HG03378 (cell line): Measurements from ENCODE around the gene ADORA1.

Source experiments
- ATAC-seq: cut with Tn5 transposase; IDR thresholded peaks from one replicate; pipeline ENCODE4 v1.9.1; 2021; ENCODE audit warnings: mild to moderate bottlenecking, moderate library complexity; ENCODE audit not compliant: unreplicated experiment

The ADORA1 gene

DNA sequence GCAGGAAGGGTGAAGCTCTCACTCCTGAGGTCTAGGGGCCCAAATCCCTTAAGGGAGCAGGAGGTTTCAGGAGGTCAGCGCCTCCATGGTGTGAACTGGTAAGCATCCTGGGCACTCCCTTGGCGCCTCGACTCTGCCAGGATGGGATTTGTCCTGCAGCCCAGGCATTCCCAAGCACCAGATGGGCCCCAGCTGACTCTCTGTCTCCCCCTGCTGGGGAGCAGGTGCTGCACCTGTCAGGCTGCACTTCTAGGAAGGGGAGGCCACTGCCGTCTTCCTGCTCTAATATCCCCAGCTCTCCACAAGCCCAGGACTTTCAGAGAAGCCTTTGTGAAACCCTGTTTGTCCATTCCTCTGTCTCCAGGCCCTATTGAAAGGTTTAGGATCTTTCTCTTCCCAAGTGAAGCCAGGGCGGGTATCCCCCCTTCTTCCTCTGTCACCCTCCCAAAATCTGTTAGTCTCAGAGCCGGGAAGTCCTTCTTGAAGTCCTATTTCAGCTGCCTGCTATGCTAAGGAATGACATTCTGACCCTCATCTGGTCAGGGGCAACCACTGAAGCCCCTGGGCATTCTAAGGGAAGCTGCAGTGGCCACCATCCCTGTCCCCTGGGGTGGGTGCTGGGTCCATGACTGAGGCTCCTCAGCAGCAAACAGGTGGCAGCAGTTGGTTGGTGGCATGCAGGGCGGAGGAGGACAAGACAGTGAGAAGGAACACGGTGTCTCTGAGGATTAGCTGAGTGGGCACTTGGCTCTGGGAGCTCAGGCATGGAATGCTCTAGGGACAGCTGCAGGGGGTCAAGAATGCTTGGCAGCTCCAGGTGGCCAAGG, 44.9 kb downstream of the ADORA1 start:
- ATAC-seq: no peak

DNA sequence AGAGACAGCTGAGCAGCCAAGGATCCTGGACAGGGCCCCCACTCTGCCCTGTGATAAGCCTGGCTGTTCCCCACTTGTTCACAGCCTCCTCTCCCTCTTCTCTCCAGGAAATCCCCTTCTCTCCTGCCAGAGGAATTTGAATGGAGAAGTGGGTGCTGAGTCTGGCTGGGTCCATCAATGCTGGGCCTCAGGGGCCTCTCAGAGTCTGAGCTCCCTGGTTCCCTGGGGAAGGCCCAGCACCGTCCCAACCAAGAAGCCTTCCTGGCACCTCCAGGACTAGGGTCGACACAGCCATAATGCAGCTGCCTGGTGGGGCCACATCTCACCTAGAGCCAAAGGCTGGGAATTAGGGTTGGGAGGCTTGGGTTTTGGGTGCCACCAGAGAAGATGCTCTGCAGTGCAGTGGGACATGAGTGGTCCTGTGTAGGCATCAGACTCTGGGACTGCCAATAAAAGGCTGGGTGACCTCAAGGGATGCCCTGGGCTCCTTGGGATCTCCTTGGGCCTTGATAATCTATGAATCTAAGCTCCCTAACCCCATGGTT, 45.6 kb downstream of the ADORA1 start:
- ATAC-seq: no peak

- ATAC-seq: peak; percentile 93
Measured at GRCh38 chr1:203173566-203173965, 46.0 kb downstream of the ADORA1 start.

- no peak for ATAC-seq
Measured at GRCh38 chr1:203174324-203174985, 46.9 kb downstream of the ADORA1 start.

DNA sequence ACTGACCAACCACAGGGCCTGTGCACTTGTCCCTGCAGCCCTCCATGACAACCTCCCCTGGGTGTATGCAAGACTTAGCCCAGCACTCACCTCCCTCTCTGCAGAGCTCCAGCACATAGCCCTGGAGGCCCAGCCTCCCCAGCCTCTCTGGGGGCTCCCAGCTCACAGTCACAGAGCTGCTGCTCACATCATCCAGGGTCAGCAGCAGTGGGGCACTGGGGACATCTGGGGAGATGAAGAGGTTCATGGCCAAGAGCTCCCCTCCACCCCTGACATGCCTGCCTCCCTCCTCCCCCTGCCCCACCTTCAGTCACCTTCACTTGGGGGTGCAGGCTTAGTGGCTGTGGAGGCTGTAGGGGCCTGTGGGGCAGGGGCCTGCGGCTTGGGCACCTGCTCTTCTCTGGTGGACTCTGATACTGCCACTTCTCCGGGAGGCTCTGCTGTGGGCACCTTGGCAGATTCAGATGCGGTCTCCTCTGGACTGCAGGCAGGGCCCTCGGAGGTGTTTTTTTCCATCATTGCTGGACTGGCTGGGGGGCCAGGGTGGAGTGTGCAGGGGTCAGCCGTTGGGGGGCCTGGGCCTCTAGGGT, 47.8 kb downstream of the ADORA1 start, which contains the start of gene MYBPH:
MYBPH (minus strand) TSS at position 590 of the 590 bp plus-strand sequence; CDS start at position 519, 71 bp downstream.
- no peak for ATAC-seq

GRCh38 chr1:203175827-203176241, 48.3 kb downstream of the ADORA1 start:
- ATAC-seq: no peak

DNA sequence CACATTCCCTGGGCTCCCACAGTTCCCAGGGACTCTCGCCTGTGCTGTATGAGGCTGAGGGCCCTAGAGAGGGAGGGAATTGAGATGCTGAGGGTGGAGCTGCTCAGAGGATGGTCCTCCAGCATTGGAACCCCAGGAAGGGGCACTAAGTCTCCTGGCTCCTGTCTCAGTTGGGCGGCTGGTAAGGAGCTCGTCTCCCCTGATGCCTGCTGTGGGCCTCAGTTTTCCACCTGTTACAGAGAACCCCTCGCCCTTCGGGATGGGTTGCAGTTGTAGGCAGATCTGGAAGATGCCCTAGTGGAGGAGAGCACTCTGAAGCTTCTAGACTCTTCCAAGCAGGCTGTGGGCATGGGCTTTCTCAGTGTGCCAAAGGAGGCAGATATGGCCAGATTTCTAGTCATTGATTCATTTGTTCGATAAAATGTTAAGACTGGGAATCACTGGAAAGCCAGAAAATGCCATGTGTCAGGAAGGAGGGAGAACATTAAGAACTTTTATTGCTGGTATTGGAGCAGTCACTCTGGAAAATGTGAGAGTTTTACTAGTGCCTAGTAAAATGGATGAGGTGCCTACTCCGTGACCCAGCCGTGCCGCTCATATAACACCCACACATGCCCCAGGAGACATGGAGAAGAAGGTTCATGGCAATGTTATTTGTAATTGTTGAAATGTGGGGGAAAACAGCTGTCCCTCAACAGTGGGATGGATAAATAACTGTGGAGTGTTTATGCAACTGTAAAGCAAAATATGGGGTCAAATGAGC, 48.9 kb downstream of the ADORA1 start:
- ATAC-seq: no peak

DNA sequence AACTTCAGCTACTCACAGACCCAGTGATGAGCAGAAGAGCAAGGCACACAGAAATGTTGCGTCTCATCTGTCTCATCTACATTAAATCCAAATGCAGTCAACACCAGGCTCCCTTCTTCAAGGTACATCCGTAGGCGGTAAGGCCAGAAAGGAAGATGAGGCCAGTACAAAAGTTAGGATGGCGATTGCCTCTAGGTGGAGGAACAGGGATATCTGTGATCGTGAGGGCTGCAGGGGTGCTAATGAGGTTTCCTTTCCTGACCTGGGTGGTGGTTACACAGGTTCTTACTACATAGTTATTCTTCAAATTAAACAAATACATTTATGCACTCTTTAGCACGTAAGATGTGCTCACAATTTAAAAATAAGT, 49.5 kb downstream of the ADORA1 start:
- no peak for ATAC-seq

GRCh38 chr1:203177470-203178039, 50.0 kb downstream of the ADORA1 start:
- no peak for ATAC-seq

DNA sequence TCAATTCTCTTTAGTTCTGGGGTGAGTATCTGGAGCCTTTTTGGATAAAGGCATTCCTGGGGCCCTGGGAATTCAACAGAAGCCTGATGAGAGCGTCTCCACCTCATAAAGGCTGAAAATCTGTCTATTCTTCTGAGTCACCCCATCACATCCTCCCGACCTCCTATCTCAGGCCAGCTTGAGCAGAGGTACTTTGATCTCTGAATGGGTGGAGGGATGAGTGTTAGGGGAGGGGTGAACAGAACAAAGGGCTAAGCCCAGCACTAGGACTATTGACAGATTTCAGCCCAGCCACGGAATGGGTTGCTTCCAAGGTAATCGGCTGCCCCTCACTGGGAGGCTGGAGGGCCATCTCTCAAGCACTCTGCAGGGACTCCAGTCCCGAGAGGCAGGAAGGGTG, 50.6 kb downstream of the ADORA1 start:
- ATAC-seq: no peak

- no peak for ATAC-seq
Measured at GRCh38 chr1:203178821-203179666, 51.5 kb downstream of the ADORA1 start.

DNA sequence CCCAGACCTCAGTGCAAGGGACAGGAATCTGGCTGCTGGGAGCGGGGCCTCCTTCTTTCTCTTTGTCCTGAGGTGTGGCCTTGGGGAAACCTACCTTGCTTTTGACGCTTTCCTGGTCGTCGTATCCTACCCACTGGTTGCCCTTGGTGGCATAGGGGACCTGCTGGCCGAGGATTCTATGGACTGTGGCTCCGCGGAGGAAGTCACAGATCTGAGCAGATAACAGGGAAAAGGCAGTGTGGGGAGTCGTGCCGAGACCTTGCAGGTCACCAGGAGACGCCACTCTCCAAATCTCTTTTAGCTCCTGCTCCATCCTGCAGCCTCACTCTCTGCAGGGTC, 52.1 kb downstream of the ADORA1 start:
- ATAC-seq: no peak

DNA sequence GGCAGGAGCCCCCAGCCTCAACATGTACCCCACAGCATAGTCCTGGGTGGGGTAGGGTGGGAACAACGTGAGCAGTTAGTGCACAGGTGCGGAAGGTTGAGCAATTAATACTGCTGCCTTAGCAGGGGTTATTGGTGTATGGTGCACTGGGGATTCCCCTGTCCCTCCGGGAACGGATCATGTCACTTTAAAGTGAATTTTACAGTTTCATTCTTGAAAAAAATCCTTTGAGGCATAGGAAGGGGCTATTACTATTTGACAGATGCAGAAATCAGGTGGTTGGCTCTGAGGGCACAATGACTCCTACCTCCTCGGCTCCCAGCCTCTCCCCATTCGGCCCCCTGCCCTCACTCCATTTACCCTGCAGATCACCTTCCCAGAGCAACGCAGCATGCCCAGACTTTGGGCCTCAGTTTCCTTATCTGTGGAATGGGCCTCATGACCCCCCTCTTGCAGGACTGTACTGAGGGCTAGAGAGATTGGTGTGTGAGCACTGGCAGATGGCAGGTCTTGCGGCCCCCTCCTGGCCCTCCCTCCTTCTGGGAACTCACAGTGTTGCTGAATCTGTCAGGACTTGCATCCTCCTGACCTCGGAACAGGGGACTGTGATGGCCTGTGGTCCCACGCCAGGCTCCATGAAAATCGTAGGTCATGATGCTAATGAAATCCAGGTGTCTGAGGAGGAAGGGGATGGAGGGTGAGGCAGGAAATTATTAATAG, 53.2 kb downstream of the ADORA1 start:
- ATAC-seq: no peak

- ATAC-seq: no peak
Measured at GRCh38 chr1:203181586-203182386, 54.3 kb downstream of the ADORA1 start.

GRCh38 chr1:203182387-203182953, 54.9 kb downstream of the ADORA1 start:
- no peak for ATAC-seq

DNA sequence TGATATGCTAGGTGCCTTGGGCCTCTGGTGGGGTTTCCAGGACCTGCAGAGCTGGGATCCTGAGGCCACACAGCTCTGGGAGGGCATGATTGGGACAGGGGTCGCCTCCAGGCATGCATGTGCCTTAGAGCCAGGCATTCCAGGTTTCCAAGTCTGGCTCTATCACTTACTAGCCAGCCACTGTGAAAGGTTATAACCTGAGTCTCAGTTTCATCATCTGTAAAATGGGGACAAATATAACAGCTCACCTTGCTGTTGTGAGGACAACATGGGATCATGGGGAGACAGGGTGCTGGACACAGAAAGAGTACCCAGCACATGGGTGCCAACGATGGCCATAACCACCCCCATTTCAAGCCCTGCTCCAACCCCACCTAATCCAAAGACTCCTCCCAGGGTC, 56.3 kb downstream of the ADORA1 start:
- ATAC-seq: no peak

DNA sequence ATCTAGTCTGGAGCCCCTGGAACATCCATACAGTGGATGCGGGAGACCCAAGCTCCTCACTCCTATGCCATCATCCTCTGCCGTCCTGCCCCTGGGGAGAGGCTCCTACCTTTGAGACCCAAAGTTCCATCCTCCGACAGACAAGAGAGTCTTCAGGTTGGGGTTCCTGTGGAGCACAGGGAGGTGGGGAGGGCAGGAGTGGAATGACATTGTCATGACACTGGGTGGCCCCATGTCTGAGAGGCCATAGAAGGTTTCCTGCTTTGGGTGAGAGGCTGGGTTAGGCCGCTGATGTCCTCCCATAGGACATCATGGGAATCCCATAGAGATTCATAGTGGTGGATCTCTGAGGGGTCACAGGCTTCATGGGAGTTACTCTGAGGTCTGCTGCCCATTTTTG, 56.9 kb downstream of the ADORA1 start:
- no peak for ATAC-seq

GRCh38 chr1:203185061-203185461, 57.5 kb downstream of the ADORA1 start:
- ATAC-seq: no peak
